ENCODE measurements around the gene GALNT15.

The GALNT15 gene

GRCh38 chr3:16227566-16227965, 53.1 kb downstream of the GALNT15 start:
- no peak for DNase-seq (ENCODE audit: low read depth, low spot score)

- DNase-seq (ENCODE audit: low read depth, low spot score), result no peak
Measured at GRCh38 chr3:16229681-16230080, 55.2 kb downstream of the GALNT15 start.

- DNase-seq (ENCODE audit: low read depth, low spot score), result no peak
Measured at GRCh38 chr3:16231983-16232382, 57.5 kb downstream of the GALNT15 start.

- DNase-seq (ENCODE audit: low read depth, low spot score), result no peak
Measured at GRCh38 chr3:16233806-16234205, 59.3 kb downstream of the GALNT15 start.

GRCh38 chr3:16234281-16234680, 59.8 kb downstream of the GALNT15 start:
- no peak for DNase-seq (ENCODE audit: low read depth, low spot score)

GRCh38 chr3:16236030-16236639, 61.7 kb downstream of the GALNT15 start:
- no peak for DNase-seq (ENCODE audit: low read depth, low spot score)

- no peak for DNase-seq (ENCODE audit: low read depth, low spot score)
Measured at GRCh38 chr3:16236856-16237393, 62.4 kb downstream of the GALNT15 start.

GRCh38 chr3:16239086-16239770, 64.7 kb downstream of the GALNT15 start:
- DNase-seq (ENCODE audit: low read depth, low spot score), result no peak

- DNase-seq (ENCODE audit: low read depth, low spot score), result no peak
Measured at GRCh38 chr3:16239780-16240179, 65.3 kb downstream of the GALNT15 start.

GRCh38 chr3:16240229-16241023, 65.9 kb downstream of the GALNT15 start:
- no peak for DNase-seq (ENCODE audit: low read depth, low spot score)

GRCh38 chr3:16241225-16241624, 66.7 kb downstream of the GALNT15 start:
- DNase-seq (ENCODE audit: low read depth, low spot score), result no peak

- no peak for DNase-seq (ENCODE audit: low read depth, low spot score)
Measured at GRCh38 chr3:16242177-16242576, 67.7 kb downstream of the GALNT15 start.

GRCh38 chr3:16243706-16244490, 69.4 kb downstream of the GALNT15 start:
- DNase-seq (ENCODE audit: low read depth, low spot score), result no peak

- DNase-seq (ENCODE audit: low read depth, low spot score), result no peak
Measured at GRCh38 chr3:16245609-16246008, 71.1 kb downstream of the GALNT15 start.

GRCh38 chr3:16247282-16248061, 73.0 kb downstream of the GALNT15 start:
- peak; percentile 42 for DNase-seq (ENCODE audit: low read depth, low spot score)

- DNase-seq (ENCODE audit: low read depth, low spot score), result no peak
Measured at GRCh38 chr3:16248556-16248955, 74.1 kb downstream of the GALNT15 start.

- DNase-seq (ENCODE audit: low read depth, low spot score), result no peak
Measured at GRCh38 chr3:16249336-16249735, 74.9 kb downstream of the GALNT15 start.

GRCh38 chr3:16249886-16250285, 75.4 kb downstream of the GALNT15 start:
- no peak for DNase-seq (ENCODE audit: low read depth, low spot score)

GRCh38 chr3:16251316-16252085, 77.0 kb downstream of the GALNT15 start:
- DNase-seq (ENCODE audit: low read depth, low spot score), result no peak
